Lung (tissue), 12 donors: ENCODE data around the gene ZNF654. TPM values are rescaled to one million over a fixed set of nuclear protein-coding genes. Genes with fewer than 3 reads are reported as not detected.

ENCODE experiments used
- ATAC-seq: fragments of 200-7000 bp; cut with Tn5 transposase; one replicate; pipeline ENCODE4 v1.9.1; 2020; ENCODE audit warnings: moderate number of reproducible peaks; ENCODE audit not compliant: insufficient read depth, low FRiP score
- DNase-seq, 3 donors: peaks; one replicate each; pipeline ENCODE4 v3.0.0-alpha.2; 2013 to 2017
- H3K27ac ChIP-seq, 2 donors: one replicate each; pipeline ENCODE4 v1.5.1; 2013; ENCODE audit warnings: mild to moderate bottlenecking in 2 of 2, moderate library complexity in 2 of 2, control low read depth in 1 of 2, inconsistent platforms in 1 of 2, low read depth in 1 of 2, low read length in 1 of 2
- H3K27me3 ChIP-seq, 3 donors: one replicate each; pipeline ENCODE4 v1.5.1; 2013; ENCODE audit warnings: low read length in 2 of 3; ENCODE audit not compliant: control insufficient read depth in 3 of 3, insufficient read depth in 3 of 3
- H3K36me3 ChIP-seq, 4 donors: one replicate each; pipeline ENCODE4 v1.5.1; 2013; ENCODE audit warnings: low read length in 4 of 4, mild to moderate bottlenecking in 1 of 4, moderate library complexity in 1 of 4; ENCODE audit not compliant: control insufficient read depth in 4 of 4, insufficient read depth in 4 of 4
- H3K4me1 ChIP-seq, 5 donors: one replicate each; pipeline ENCODE4 v1.5.1; 2013; ENCODE audit warnings: low read length in 5 of 5, mild to moderate bottlenecking in 2 of 5, moderate library complexity in 1 of 5; ENCODE audit not compliant: control insufficient read depth in 5 of 5, insufficient read depth in 5 of 5
- H3K4me3 ChIP-seq: one replicate; pipeline ENCODE4 v1.5.1; 2013; ENCODE audit warnings: mild to moderate bottlenecking, control low read depth, moderate library complexity
- H3K9ac ChIP-seq, 2 donors: one replicate each; pipeline ENCODE4 v1.5.1; 2013; ENCODE audit warnings: low read length in 2 of 2, control low read depth in 1 of 2; ENCODE audit not compliant: insufficient read depth in 1 of 2
- H3K9me3 ChIP-seq, 4 donors: one replicate each; pipeline ENCODE4 v1.5.1; 2013; ENCODE audit warnings: low read length in 3 of 4, mild to moderate bottlenecking in 1 of 4, moderate library complexity in 1 of 4; ENCODE audit not compliant: control insufficient read depth in 4 of 4, insufficient read depth in 3 of 4
- CTCF ChIP-seq: IDR thresholded peaks from 2 replicates; pipeline ENCODE4 v1.5.1; 2012; ENCODE audit warnings: mild to moderate bottlenecking; ENCODE audit errors: control extremely low read depth, extremely low read depth
- WGBS, 2 donors: extraction: QIAGEN DNeasy Blood & Tissue Kit; methylation state at CpG; one replicate each; pipeline ENCODE4 v1.1.7; 2013; 5-methylcytosine and 5-hydroxymethylcytosine counted together
- polyA plus RNA-seq, 2 donors: library from polyadenylated mRNA; stranded (reverse); fragments of 200-250 nt; gene quantifications; one replicate each; pipeline ENCODE4 v1.2.1, GENCODE V29; 2013
- total RNA-seq, 2 donors: library from RNA; depleted of rRNA in 1 of 2; stranded (reverse); fragments of >200 nt in 1 of 2; gene quantifications; one replicate each; pipeline ENCODE4 v1.2.1, GENCODE V29; 2014 to 2021
- donor health status: control.
- donor health status: control.
- donor health status: Bipolar disorder and iron deficiency.
- donor health status: healthy.
- donor health status: DM: yes; HTN: yes; CAD: no.

Gene ZNF654
- total and polyA plus RNA-seq, 4 donors: 3.1 to 35.4 (median 7.4) TPM

GRCh38 chr3:88019024-88019423, 40.0 kb upstream of the ZNF654 start:
- Histone ChIP-seq H3K27me3 (no peaks in the 10 kb centered on the region), H3K9me3 (no peaks in the 10 kb centered on the region), H3K9ac (no peak overlapping the region), H3K36me3 (no peaks in the 10 kb centered on the region), H3K27ac (no peak overlapping the region), H3K4me1 (no peaks in the 10 kb centered on the region), H3K4me3 (no peak overlapping the region)
- 41 to 54% methylated on average over 2 of the region's 2 CpGs for WGBS, 2 donors
- no peak for DNase-seq
- TF ChIP-seq CTCF: no peak
- no peak for ATAC-seq

DNA sequence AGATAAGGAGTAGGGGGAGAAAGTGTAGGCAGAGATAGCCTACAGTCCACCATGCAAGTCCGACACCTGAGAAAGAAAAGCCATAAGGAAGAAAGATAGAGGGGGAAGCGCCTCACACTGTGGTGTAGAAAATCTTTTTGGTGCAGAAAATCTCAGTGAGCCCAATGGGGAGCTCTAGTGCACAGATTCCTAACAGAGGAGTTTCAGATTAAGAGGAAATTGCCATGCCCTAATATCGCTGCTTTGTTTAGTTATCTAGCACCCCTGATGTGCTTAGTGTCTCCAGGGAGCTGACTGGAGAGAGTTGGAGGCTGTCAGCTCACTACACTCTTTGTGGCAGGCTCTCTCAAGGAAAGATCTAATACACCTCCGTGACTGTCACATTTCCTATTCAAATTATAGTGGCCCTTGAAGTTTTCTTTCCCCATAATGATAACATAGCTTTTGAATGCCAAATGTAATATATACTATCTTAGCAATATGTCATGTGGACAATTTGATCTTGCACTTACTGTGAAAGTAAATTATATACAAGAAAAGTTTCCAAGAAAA, 34.0 kb upstream of the ZNF654 start:
- no peak for ATAC-seq
- no peak for DNase-seq
- no peaks in the 10 kb centered on the region for H3K36me3 ChIP-seq
- no peaks in the 10 kb centered on the region for H3K27me3 ChIP-seq
- no peak for TF ChIP-seq CTCF
- no peak overlapping the region for H3K9ac ChIP-seq
- peaks cover 0 to 9% (median 5%) of the 10 kb centered on the region in 4 donors for H3K9me3 ChIP-seq
- no peaks in the 10 kb centered on the region for H3K4me1 ChIP-seq
- no peak overlapping the region for H3K4me3 ChIP-seq
- no peak overlapping the region for H3K27ac ChIP-seq
- WGBS, 2 donors: 81 to 92% methylated on average over 4 of the region's 4 CpGs

DNA sequence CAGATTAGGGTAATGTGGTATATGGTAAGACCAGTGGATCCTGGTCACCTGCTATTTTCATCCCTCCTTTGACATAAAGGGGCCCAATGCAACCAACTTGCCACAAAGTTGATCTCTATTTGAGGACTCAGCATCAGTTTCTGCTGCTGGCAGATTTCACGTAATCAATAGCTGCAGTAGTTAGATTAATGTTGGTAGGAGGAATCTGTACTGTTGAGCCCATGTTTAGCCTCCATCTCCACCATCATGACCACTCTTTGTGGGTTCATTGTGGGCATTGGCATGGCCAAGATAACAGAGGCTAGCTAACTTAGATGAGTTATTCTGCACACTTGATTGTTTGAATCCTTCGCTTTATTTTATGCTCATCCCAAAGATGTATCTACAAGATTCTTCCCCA, 30.2 kb upstream of the ZNF654 start:
- 97 to 100% methylated on average over 2 of the region's 2 CpGs for WGBS, 2 donors
- DNase-seq: no peak
- Histone ChIP-seq H3K9me3 (peaks cover 0 to 9% (median 5%) of the 10 kb centered on the region in 4 donors), H3K27ac (no peak overlapping the region), H3K9ac (no peak overlapping the region), H3K4me1 (peaks cover 0 to 4% (median 0%) of the 10 kb centered on the region in 5 donors), H3K27me3 (no peaks in the 10 kb centered on the region), H3K4me3 (no peak overlapping the region), H3K36me3 (no peaks in the 10 kb centered on the region)
- ATAC-seq: no peak
- TF ChIP-seq CTCF: no peak

DNA sequence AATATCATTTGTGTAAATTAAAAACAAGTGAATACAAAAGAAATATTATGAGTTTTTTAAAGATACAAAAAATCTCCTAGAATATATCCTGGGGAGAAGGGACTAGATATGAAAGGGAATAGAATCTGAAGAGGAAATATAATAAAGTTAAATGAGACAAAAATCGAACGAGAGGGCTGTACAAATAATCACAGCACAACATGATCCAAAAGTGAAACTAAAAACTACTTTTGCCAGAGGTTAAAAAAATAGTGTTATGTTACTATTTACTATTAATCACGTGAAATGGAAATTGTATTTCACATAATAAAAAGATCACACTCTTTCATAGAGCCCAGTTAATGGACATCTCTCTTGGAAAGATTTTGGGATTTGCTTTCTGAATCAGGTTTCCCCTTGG, 28.8 kb upstream of the ZNF654 start:
- H3K4me1 ChIP-seq: peaks cover 0 to 4% (median 0%) of the 10 kb centered on the region in 5 donors
- H3K9ac ChIP-seq: no peak overlapping the region
- TF ChIP-seq CTCF: no peak
- no peaks in the 10 kb centered on the region for H3K27me3 ChIP-seq
- no peak overlapping the region for H3K4me3 ChIP-seq
- no peak for ATAC-seq
- H3K27ac ChIP-seq: no peak overlapping the region
- H3K36me3 ChIP-seq: no peaks in the 10 kb centered on the region
- peaks cover 0 to 9% (median 5%) of the 10 kb centered on the region in 4 donors for H3K9me3 ChIP-seq
- DNase-seq: no peak
- WGBS, 2 donors: 14 to 42% methylated on average over 3 of the region's 3 CpGs
